ENCODE data around the gene FRMPD4. TPM values are rescaled to one million over a fixed set of nuclear protein-coding genes. Genes with fewer than 3 reads are reported as not detected.
A peak's percentile ranks its signal among the peaks of the same experiment; 100 is the strongest.

FRMPD4 gene
- total RNA-seq, 1 experiment from 2014 or later, result 1.4 TPM

- TF ChIP-seq AFF4 (CRISPR knock-in tag; IDR thresholded peaks at IDR 0.05; ENCODE audit: borderline replicate concordance), result no peak
- no peak for TF ChIP-seq ETV6 (CRISPR knock-in tag; IDR thresholded peaks at IDR 0.05)
- TF ChIP-seq HMGA2 (CRISPR knock-in tag; IDR thresholded peaks at IDR 0.05), result no peak
Measured at GRCh38 chrX:12693754-12694153, 555.5 kb downstream of the FRMPD4 start (continued).

GRCh38 chrX:12700745-12701144 is 562.5 kb downstream of the FRMPD4 start:
- H3K9me3 Mint-ChIP-seq, result no peaks in the 10 kb centered on the region
- CTCF ChIA-PET, result interaction anchor here (0.9 to 3.6 kb wide), 5 partner anchors 70 to 620 kb away, joined by 3 to 23 read pairs (median 9); no protein-coding TSS in a partner anchor

GRCh38 chrX:12701628-12702027 is 563.4 kb downstream of the FRMPD4 start:
- ATAC-seq (peak; percentile 78), DNase-seq (ENCODE audit: low spot score) (peak; percentile 58)
- no peaks in the 10 kb centered on the region for H3K27me3 Mint-ChIP-seq (ENCODE audit: low read depth)
- H3K27ac Mint-ChIP-seq, result no peak overlapping the region
- H3K36me3 Mint-ChIP-seq, result no peaks in the 10 kb centered on the region
- H3K9me3 Mint-ChIP-seq, result no peaks in the 10 kb centered on the region
- peak; percentile 46; the same call in 1 of the 2 replicates for TF ChIP-seq CTCF (IDR thresholded peaks at IDR 0.05)
- TF ChIP-seq NFATC4 (CRISPR knock-in tag; IDR thresholded peaks at IDR 0.05), result no peak
- CTCF ChIA-PET, result interaction anchor here (0.8 to 3.6 kb wide), 13 partner anchors 11 to 734 kb away, joined by 3 to 23 read pairs (median 4); no protein-coding TSS in a partner anchor
- POLR2A ChIA-PET, result no interaction called here
- peaks cover 13% of the 10 kb centered on the region for H3K4me1 Mint-ChIP-seq
- H3K4me3 Mint-ChIP-seq, result no peak overlapping the region

More at GRCh38 chrX:12700745-12701144, 562.5 kb downstream of the FRMPD4 start:
- no peak for TF ChIP-seq STAT6 (CRISPR knock-in tag; conservative IDR thresholded peaks at IDR 0.05; ENCODE audit: low read depth)
- no peak for TF ChIP-seq ZNF317 (CRISPR knock-in tag; IDR thresholded peaks at IDR 0.05; ENCODE audit: borderline replicate concordance, low read depth)
- TF ChIP-seq NFE2L1 (CRISPR knock-in tag; IDR thresholded peaks at IDR 0.05), result no peak
- no peak for TF ChIP-seq ZNF425 (CRISPR knock-in tag; conservative IDR thresholded peaks at IDR 0.05)
- TF ChIP-seq GTF2I (CRISPR knock-in tag; conservative IDR thresholded peaks at IDR 0.05), result no peak
- Mint-ChIP-seq H3K27ac (no peak overlapping the region), H3K4me3 (no peak overlapping the region), H3K4me1 (peaks cover 13% of the 10 kb centered on the region), H3K36me3 (no peaks in the 10 kb centered on the region), H3K27me3 (ENCODE audit: low read depth) (no peaks in the 10 kb centered on the region)
- no peak for ATAC-seq
- POLR2A ChIA-PET, result no interaction called here
- no peak for DNase-seq (ENCODE audit: low spot score)

Data from WTC11 (cell line).